Smooth muscle cell of the brain vasculature (primary cell): ENCODE results near the gene RPS4Y1.
"Not testable (repeated sequence)": the region's sequence is repeated elsewhere in the genome, so short reads cannot be mapped to it uniquely, and the experiment has no call there.

Experiments
- DNase-seq: peaks from one replicate; pipeline ENCODE4 v3.0.0-alpha.2; 2012; ENCODE audit warnings: low read depth, low spot score

RPS4Y1 gene

DNA sequence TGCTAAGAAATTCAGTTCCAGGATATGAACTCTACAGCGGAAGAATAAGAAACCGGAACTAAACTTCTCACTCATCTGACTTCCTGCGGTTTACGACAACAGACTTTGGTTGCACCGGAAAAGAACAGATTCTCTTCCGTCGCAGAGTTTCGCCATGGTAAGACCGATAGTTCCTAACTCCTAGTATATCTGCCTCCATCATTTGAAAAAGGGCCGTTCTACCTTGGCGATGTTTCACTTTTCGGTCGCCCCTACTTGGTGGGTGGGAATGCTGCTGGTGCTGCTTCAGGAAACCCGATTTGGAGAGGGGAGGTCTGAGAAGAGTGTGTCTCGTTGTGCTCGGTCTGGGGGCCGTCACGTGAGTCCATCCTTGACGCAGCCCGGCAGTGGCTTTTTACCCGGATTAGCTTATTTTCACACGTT is at the start of gene RPS4Y1:
Gene RPS4Y1 (plus strand): TSS at position 132 of the 423 bp plus-strand sequence. CDS start 23 bp downstream, at position 155.
- DNase-seq, result no peak

DNA sequence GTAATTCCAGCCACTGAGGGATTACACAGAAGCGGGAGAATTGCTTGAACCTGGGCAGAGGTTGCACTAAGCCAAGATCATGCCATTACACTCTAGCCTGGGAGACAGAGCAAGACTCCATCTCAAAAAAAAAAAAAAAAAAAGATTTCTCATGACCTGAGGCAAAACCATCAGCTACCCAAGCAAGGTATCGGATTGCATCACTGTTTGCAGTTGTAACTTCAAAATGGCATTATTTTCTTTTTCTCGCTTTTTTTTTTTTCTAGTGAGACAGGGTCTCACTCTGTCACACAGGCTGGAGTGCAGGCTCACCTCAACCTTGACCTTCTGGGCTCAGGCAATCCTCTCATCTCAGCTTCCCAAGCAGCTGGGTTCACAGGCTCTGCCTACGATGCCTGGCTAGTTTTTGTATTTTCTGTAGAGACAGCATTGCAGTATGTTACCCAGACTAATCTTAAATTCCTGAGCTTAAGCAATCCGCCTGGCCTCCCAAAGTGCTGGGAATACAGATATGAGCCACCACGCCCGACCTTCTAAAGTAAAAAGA is 44.4 kb upstream of the RPS4Y1 start:
- no peak for DNase-seq

DNA sequence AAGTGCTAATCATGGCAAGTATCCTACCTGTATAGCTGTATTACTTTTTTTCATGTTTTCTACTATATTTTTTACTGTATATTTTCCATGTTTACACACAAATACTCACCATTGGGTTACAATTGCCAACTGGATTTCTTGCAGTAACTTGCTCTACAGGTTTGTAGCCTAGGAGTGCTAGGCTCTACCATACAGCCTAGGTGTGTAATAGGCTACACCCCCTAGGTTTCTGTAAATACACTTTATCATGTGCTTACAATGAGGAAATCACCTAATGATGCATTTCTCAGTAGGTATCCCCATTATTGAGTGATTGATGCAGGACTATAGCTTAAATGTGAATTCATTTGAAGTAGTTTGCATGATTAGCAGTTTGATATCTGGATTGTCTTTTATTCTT is 43.4 kb upstream of the RPS4Y1 start:
- no peak for DNase-seq

DNA sequence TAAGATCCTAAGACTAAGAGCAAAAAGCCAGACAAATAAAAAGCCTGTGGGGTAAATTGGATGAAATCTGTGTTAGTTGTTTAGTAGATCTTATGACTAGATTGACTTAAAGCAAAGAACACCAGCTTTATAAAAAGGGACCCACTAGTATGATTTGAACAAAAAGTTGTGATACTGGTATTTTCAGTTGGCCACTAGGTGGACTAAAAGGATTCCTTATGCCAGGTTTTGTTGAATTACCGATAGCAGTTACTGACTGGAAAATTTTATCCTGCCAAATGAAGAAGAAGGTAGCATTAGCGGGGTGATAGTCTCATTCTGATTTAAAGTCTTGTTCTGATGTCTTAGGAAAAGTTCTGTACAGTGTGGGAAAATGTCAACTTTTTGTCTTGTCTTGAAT is 41.2 kb upstream of the RPS4Y1 start:
- DNase-seq, result no peak

DNA sequence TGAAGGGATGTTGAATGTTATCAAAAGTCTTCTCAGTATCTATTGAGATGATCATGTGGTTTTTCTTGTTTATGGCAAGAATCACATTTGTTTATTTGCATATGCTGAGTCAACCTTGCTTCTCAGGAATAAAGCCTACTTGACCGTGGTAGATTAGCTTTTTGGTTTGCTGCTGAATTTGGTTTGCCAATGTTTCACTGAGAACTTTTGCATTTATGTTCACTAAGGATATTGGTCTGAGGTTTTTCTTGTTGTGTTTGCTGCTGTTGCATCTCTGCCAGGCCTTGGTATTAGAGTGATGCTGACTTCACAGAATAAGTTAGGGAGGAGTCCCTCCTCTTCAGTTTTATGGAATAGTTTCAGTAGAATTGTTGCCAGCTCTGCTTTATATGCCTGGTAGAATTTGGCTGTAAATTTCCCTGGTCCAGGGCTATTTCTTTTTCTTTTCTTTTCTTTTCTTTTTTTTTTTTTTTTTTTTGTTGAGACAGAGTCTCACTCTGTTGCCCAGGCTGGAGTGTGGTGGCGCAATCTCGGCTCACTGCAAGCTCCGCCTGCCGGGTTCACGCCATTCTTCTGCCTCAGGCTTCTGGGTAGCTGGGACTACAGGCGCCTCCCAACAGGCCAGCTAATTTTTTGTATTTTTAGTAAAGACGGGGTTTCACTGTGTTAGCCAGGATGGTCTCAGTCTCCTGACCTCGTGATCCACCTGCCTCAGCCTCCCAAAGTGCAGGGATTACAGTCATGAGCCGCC is 24.1 kb upstream of the RPS4Y1 start:
- DNase-seq, result not testable (repeated sequence)

DNA sequence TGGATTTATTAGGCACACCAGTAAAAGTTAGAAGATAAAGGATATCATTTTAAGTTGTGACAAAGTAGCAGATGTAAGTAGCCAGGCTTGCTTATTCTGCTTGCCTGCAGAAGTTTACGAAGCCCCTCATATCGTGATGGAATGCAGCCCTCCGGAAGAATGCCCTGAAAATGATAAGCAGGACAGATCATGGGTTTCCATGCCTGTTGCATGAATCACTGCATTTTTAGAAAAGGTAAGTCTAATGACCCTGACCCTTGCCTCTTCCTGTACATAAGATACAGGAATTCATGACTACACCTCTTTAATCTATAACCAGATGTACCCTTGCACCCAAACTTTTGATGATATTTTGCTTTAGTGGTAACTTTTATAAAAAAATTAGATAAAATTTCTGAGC is 16.9 kb upstream of the RPS4Y1 start:
- DNase-seq, result no peak

DNA sequence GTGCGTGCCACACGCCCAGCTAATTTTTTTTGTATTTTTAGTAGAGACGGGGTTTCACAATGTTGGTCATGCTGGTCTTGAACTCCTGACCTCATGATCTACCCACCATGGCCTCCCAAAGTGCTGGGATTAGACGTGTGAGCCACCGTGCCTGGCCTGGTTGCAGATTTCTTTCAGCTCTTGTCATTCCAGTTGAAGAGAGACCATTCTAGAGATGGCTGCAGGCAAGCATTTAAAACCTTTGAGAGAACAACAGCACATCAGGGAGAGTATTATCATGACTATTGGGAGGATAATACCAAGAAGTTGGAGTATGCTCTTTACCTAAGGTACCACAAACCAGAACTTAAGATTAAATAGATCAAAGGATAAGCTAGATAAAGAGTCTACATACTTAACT is 12.9 kb upstream of the RPS4Y1 start:
- DNase-seq, result no peak

DNA sequence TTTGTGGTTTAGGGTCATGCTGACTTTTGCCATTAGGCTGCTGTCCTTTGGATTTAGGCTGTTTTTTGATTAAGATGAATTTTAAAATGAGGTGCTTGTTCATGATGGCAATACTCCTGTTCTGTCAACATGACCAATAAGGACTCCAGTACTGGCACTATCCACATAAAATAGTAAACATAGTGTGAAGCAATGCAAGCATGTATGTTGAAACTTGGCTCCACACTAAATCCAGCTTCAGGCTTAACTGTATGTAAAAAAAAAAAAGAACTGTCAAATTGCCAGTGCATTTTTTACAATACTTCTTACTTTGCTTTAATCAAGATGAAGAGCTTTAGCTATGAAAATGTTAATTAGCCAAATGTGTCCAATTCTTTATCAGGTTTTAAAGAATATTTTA is 6.2 kb upstream of the RPS4Y1 start:
- no peak for DNase-seq

DNA sequence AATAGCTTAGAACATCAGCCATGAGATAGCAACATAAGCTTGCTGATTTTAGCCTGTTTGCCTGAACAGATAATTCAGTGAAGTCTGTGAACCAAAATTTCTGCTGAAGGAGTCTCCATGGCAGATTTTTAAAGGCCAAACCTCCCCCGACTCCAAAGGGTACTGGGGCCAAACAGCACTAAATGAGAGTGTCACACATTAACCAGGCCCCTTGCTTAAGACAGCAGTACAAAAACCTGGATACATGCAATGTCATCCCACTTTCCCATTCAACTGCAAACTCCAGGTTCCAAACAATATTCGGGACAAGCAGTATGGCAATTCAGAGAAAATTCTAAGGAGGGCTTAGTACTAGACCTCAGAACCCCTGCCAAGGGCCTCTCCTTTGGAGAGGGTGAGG is 4.3 kb upstream of the RPS4Y1 start:
- no peak for DNase-seq

DNA sequence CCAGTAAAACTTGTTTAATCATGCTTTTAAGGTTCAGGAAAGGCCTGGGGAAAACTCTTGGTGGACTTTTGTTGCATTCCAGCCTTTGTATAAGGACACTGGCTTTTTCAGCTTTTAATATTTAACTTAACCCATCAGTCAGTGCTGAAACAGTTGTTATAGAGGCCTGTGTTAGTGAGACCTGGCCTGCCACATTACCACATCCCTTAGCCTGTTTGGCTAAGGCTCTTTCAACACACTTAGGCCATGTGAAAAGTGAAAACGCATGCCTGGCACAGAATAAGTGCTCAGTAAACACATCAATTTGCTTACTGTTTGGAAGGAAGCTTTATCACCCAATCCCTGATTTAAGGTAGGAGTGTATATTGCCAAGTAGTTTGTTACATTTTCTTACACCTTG is 3.5 kb upstream of the RPS4Y1 start:
- DNase-seq, result no peak

DNA sequence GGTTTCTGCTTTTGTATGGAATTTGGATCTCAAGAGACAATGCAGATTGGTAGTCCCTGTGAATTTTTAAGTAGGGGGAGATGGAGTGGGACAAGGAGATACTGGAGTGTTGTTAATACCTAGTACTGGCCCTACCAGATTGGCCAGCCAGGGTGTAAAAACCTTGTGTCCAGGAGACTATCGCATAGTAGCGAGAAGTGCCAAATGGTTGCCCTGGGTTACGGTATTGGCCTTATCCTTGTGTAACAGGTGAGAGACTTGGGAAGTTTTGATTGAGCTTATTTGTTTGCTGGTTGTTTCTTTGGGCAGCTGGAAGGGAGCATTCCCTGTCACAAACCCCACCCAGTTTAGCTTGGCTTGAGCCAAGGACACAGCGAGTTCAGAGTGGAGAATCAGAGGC is 5.4 kb downstream of the RPS4Y1 start:
- no peak for DNase-seq

DNA sequence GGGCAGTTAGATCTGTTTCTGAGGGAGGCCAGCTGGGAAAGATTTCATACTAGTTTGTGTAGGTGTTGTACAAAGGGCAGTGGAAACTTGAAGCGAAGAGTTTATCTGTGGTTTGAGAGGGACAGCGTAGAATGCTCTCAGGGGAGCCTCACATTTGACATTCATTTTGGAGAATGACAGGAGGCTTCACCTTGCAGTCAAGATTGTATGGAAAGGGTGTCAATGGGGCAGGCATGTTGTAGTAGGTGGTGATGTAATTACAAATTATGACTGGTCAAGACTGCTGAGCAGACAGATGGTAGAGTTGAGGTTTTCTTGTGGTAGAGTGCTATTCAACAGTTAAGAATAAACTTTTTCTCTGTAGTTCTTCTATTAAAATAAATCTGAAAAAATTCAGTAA is 7.0 kb downstream of the RPS4Y1 start:
- DNase-seq, result no peak

DNA sequence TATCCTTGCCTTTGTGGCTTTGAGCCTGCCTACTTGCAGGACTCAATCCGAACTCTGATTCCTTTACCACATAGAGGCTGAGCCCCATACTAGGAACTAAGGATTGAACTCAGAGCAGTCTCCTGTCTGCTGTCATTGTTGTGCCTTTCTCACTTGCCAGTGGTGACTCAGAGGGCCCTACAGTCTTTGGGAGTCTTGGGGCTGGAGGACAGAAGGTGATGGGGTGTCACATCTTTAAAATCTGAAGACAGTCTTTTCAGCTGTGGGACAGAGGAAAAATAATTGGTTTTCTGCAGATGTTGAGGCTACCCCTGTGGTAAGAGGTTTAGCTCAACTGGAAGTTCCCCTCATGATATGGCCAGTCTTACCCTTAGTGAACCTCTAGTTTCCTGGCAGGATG is 8.0 kb downstream of the RPS4Y1 start:
- DNase-seq, result no peak

DNA sequence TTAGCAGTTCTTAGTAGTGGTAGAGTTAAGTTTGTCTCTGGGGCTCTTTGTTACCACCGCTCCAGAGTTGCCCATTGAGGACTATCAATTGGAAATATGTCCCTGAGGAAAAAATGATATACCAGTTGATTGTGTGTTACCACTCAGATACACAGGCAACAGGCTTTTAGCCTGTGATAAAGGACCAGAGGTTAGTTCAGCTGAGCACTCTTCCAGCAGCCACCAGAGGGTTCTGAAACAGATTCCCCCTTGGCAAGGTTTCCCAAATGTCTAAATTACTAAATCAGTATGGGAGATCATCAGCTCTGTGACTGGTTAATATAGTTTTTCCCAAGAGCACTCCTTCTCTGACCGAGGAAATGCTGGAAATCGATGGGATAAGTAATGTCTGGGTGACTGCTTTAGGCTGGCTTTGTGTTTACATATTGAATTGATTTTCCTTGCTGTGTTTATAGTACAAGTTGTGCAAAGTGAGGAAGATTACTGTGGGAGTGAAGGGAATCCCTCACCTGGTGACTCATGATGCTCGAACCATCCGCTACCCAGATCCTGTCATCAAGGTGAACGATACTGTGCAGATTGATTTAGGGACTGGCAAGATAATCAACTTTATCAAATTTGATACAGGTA is 12.9 kb downstream of the RPS4Y1 start:
- no peak for DNase-seq

DNA sequence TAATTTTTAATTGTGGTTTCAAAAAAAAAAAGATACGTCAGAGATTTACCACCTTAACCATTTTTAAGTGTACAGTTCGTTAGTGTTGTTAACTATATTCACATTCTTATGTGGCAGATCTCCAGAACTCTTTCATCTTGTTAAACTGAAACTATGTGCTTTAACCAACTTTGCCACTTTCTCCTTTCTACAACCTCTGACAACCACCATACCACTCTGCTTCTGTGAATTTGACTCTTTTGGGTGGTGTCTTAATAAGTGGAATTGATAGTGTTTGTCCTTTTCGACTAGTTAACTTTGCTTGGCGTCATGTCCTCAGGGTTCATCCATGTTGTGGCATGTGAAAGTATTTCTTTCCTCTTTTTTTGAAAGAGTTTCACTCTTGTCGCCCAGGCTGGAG is 15.7 kb downstream of the RPS4Y1 start:
- no peak for DNase-seq

DNA sequence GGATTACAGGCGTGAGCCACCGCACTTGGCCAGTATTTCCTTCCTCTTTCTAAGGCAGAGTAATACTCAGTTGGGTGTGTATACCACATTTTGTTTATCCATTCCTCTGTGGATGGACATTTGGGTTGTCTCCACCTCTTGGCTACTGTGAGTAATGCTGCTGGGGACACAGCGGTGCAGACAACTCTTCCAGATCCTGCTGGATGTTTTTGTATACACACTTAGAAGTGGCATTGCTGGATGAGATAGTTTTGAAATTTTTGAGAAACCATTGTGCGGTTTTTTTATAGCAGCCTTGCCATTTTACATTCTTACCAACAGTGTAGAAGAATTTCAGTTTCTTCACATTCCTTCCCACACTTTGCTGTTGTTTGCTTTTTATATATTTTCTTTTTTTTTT is 16.3 kb downstream of the RPS4Y1 start:
- no peak for DNase-seq

DNA sequence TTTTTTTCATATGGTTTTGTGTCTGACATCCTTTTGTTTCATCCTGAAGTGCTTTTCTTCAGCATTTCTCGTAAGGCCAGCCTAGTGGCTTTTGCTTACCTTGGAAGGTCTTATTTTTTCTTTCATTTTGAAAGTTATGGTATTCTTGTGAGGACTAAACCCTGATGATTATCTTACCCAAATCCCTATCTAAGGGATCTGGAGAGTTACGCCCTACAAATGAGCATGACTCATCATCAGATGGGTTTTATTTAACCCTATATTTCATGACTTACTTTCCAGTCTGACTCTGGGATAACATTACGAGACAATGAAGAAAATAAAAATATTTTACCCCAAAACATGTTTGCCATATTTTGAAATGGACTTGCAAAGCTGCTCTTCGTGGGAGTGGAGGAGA is 18.4 kb downstream of the RPS4Y1 start:
- no peak for DNase-seq

DNA sequence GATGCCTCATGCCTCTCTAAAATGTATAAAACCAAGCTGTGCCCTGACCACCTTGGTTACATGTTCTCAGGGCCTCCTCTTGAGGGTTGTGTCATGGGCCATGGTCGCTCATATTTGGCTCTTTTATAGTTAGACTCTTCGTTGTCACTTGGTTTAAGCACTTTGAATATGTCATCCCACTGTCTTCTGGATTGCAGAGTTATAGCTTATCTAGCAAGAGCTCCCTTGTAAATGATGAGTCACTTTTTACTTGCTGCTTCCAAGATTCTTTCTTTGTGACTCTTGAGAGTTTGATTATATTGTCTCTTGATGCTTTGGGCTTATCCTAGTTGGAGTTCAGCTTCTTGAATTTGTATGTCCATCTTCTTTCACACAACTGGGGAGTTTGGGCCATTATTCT is 19.1 kb downstream of the RPS4Y1 start:
- no peak for DNase-seq

DNA sequence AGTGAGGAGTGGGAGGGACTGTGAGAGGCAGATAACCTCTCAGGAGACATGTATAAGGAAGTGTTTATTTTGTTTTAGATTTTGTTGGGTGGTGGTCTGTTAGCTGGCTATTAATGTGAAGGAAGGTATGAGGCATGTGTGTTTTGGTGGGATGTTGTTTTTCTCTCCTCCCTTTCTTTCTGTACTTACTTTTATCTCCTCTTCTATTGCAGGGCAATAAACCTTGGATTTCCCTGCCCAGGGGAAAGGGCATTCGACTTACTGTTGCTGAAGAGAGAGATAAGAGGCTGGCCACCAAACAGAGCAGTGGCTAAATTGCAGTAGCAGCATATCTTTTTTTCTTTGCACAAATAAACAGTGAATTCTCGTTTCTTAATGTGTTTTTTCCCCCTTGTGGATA is 25.2 kb downstream of the RPS4Y1 start:
- no peak for DNase-seq

DNA sequence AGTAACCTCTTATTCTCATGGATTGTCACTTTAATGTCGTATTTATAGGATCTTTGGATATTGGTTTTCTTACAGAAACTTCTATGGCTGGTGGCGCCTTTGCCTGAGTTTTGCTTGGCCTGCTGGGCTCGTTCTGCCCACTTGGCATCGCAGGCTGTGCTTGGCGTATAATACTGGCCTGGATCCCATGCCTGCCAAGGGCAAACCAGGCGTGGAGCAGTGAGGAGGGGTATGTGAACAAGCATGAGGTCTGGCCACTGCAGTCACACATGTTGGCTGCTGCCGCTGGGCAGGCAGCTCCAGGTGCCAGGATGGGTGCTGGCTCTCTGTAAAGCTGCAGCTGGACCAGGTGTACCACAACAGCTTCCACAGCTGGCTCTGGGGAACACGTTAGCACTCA is 26.1 kb downstream of the RPS4Y1 start:
- DNase-seq, result no peak

DNA sequence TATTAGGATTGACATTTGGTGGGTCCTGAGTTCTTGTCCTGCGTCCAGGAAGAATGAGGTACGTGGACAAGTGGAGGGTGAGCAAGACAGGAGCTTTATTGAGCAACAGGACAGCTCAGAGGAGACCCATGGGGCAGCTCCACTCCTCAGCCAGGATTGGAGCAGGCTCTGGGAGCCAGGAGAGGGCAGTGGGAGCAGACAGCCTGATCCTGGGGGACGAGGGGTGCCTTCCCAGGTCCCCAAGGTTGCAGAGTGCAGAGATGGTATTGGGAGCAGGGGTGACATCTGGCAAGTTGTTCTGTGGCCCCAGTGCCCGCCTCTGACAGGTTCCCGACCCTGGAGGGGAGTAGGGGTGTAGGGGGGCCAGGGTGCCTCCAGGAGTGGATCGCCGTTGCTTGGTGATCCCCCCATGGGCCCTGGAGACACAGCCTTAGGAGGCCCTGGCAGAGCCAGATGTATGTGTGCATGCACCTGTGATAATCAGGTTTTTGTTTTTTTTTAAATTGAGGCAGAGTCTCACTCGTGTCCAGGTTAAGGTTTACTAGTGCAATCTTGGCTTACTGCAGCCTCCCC is 26.7 kb downstream of the RPS4Y1 start:
- DNase-seq, result no peak

DNA sequence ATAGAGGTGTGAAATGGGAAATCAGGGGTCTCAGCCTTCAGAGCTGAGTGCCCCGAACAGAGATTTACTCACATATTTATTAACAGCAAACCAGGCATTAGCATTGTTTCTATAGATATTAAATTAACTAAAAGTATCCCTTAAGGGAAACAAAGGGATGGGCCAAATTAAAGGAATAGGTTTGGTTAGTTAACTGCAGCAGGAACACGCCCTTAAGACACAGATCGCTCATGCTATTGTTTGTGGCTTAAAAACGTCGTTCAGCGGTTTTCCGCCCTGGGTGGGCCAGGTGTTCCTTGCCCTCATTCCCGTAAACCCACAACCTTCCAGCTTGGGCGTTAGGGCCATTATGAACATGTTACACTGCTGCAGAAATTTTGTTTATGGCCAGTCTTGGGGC is 30.8 kb downstream of the RPS4Y1 start:
- DNase-seq, result not testable (repeated sequence)

DNA sequence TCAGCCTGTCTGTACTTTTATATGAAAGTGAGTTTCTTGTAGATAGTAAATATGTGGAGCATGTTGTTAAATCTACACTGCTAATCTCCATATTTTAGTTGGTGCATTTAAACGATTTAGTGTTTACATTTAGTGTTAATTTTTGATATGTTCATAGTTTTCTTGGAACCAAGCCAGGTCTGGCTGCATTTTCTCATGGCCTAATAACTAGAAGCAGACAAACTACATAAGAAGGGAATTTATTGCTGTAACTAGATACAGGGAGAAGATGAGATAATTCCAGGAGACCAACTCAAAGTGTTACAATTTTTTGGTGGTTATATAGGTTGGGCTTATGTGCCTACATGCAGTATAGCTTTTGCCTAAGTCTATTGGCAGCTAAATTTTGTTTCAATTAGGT is 32.8 kb downstream of the RPS4Y1 start:
- DNase-seq, result no peak
